HepG2 (cell line): ENCODE data around the gene INF2. TPM values are rescaled to one million over a fixed set of nuclear protein-coding genes. Genes with fewer than 3 reads are reported as not detected.

Source experiments
- ATAC-seq: fragments of 200-7000 bp; cut with Tn5 transposase; 3 replicates; pipeline ENCODE4 v1.9.1; 2020; ENCODE audit warnings: mild to moderate bottlenecking, moderate library complexity
- BruUV-seq: library from RNA; stranded (reverse); fragments of 400-500 nt; replicated peaks from 2 replicates; lab custom pipeline; 2021; lab: Mats Ljungman, UMichigan
- CTCF ChIA-PET: fragments of 300-600 bp; formaldehyde crosslinking; extraction: SDS; loops from one replicate; lab custom pipeline; 2021; ENCODE audit warnings: low total read pairs, inconsistent platforms, low intra/inter-chr PET ratio; lab: Yijun Ruan, JAX
- POLR2A ChIA-PET: fragments of 350-600 bp; sonication (Branson Sonifier 250); formaldehyde crosslinking; loops from one replicate; lab custom pipeline; 2020; ENCODE audit warnings: antibody characterized with exemption, inconsistent platforms; lab: Yijun Ruan, JAX
- DNase-seq: peaks from one replicate; pipeline ENCODE4 v3.0.0-alpha.2; 2015; ENCODE audit warnings: low spot score
- FAIRE-seq: peaks from 3 replicates; lab custom pipeline; 2011; peaks lifted over from hg19 to GRCh38; lab: Jason Lieb, UNC
- H2AFZ ChIP-seq: one replicate; pipeline ENCODE4 v1.6.1; 2011; ENCODE audit warnings: low read length, inconsistent platforms
- H3K27ac ChIP-seq: fragments of 300-600 bp; 3 replicates; pipeline ENCODE4 v1.8.0; 2011; ENCODE audit warnings: mixed run types, mild to moderate bottlenecking, mixed read lengths, low read length, inconsistent platforms; ENCODE audit not compliant: insufficient read depth; ENCODE audit errors: extremely low read length
- H3K27me3 ChIP-seq, 2 experiments: fragments of 200-600 bp in 1 of 2; 2 replicates in 1 of 2; 3 replicates in 1 of 2; pipeline versions ENCODE4 v1.6.0 to v1.8.0; 2011; ENCODE audit warnings: low read length in 2 of 2, mild to moderate bottlenecking in 2 of 2, moderate library complexity in 2 of 2, inconsistent platforms in 1 of 2; ENCODE audit not compliant: insufficient read depth in 2 of 2, control insufficient read depth in 1 of 2
- H3K36me3 ChIP-seq, 2 experiments: fragments of 200-600 bp in 1 of 2; replicated peaks in 1 of 2; 2 replicates in 1 of 2; 3 replicates in 1 of 2; pipeline versions ENCODE4 v1.5.1 to v1.8.0; 2011; ENCODE audit warnings: low read length in 2 of 2, inconsistent platforms in 1 of 2; ENCODE audit not compliant: insufficient read depth in 2 of 2, control insufficient read depth in 1 of 2
- H3K4me1 ChIP-seq: 2 replicates; pipeline ENCODE4 v1.5.1; 2012; ENCODE audit warnings: low read length, inconsistent platforms; ENCODE audit not compliant: insufficient read depth
- H3K4me2 ChIP-seq: 2 replicates; pipeline ENCODE4 v1.6.0; 2011; ENCODE audit warnings: low read depth, low read length, inconsistent platforms
- H3K4me3 ChIP-seq, 3 experiments: fragments of 200-600 bp in 1 of 3; sonication (generic), shearing (Covaris generic) in 1 of 3; replicated peaks in 1 of 3; 2 replicates each; pipeline ENCODE4 v1.5.1; 2011 to 2016; ENCODE audit warnings: low read length in 3 of 3, inconsistent platforms in 2 of 3, low read depth in 2 of 3, mild to moderate bottlenecking in 2 of 3, control low read depth in 1 of 3, mixed read lengths in 1 of 3; ENCODE audit not compliant: insufficient read depth in 1 of 3
- H3K79me2 ChIP-seq: one replicate; pipeline ENCODE4 v1.6.1; 2011; ENCODE audit warnings: low read length, inconsistent platforms; ENCODE audit not compliant: insufficient read depth
- H3K9ac ChIP-seq: 2 replicates; pipeline ENCODE4 v1.6.0; 2011; ENCODE audit warnings: mild to moderate bottlenecking, low read depth, low read length, inconsistent platforms; ENCODE audit not compliant: insufficient read depth
- H3K9me3 ChIP-seq: 2 replicates; pipeline ENCODE4 v1.5.1; 2012; ENCODE audit warnings: mild to moderate bottlenecking, low read length
- H4K20me1 ChIP-seq: 2 replicates; pipeline ENCODE4 v1.6.0; 2011; ENCODE audit warnings: inconsistent platforms, mild to moderate bottlenecking, low read length, moderate library complexity; ENCODE audit not compliant: insufficient read depth
- CENPBD1 ChIP-seq: sonication (generic); formaldehyde crosslinking; IDR thresholded peaks from 2 replicates; pipeline ENCODE4 v1.8.0; 2022; ENCODE audit warnings: missing genetic modification reagents, low read depth, mild to moderate bottlenecking, borderline replicate concordance
- DNMT1 ChIP-seq: sonication (generic); formaldehyde crosslinking; IDR thresholded peaks from 2 replicates; pipeline ENCODE4 v1.5.1; 2020; ENCODE audit warnings: mild to moderate bottlenecking, missing genetic modification reagents
- FOXA3 ChIP-seq: IDR thresholded peaks from 2 replicates; pipeline ENCODE4 v1.6.1; 2016; ENCODE audit warnings: missing genetic modification reagents, missing compliant biosample characterization
- FOXK1 ChIP-seq: sonication (generic); formaldehyde crosslinking; IDR thresholded peaks from 2 replicates; pipeline ENCODE4 v1.4.0; 2020; ENCODE audit warnings: low read depth, missing genetic modification reagents, borderline replicate concordance
- NCOA1 ChIP-seq: sonication (generic); formaldehyde crosslinking; IDR thresholded peaks from 2 replicates; pipeline ENCODE4 v1.9.0; 2021; ENCODE audit warnings: missing genetic modification reagents
- POLR2G ChIP-seq: fragments of 200-400 bp; formaldehyde crosslinking; IDR thresholded peaks from 2 replicates; pipeline ENCODE4 v1.6.1; 2018; ENCODE audit warnings: mild to moderate bottlenecking, low read depth, low read length, moderate library complexity
- SMAD9 ChIP-seq: sonication (generic); formaldehyde crosslinking; IDR thresholded peaks from 2 replicates; pipeline ENCODE4 v1.5.1; 2020; ENCODE audit warnings: mild to moderate bottlenecking, missing genetic modification reagents
- SMYD3 ChIP-seq: sonication (generic); formaldehyde crosslinking; IDR thresholded peaks from 2 replicates; pipeline ENCODE4 v1.8.1; 2023; ENCODE audit warnings: mild to moderate bottlenecking, missing genetic modification reagents
- TOPORS ChIP-seq: sonication (generic); formaldehyde crosslinking; IDR thresholded peaks from 2 replicates; pipeline ENCODE4 v1.8.0; 2023; ENCODE audit warnings: mild to moderate bottlenecking, missing genetic modification reagents
- ZFP41 ChIP-seq: sonication (generic); formaldehyde crosslinking; IDR thresholded peaks from 2 replicates; pipeline ENCODE4 v1.4.0; 2020; ENCODE audit warnings: mild to moderate bottlenecking, missing genetic modification reagents, borderline replicate concordance
- WGBS: methylation state at CpG from one replicate; pipeline ENCODE4 v1.1.6; 2017; ENCODE audit warnings: low lambda C conversion rate; 5-methylcytosine and 5-hydroxymethylcytosine counted together
- in situ Hi-C: cut with HindIII; loops from 2 replicates; pipeline ENCODE4 v1.10.0; 2017; ENCODE audit warnings: low pct_unique_long_range_greater_than_20kb; ENCODE audit not compliant: extremely low pct_ligation_motif_present
- intact Hi-C: fragments of 100-400 bp; cut with micrococcal nuclease; formaldehyde crosslinking; loops from one replicate; pipeline ENCODE4 v1.10.0; 2022; ENCODE audit not compliant: unreplicated experiment
- polyA plus RNA-seq, 8 experiments: library from polyadenylated mRNA; depleted of rRNA in 3 of 8; stranded (reverse) in 7 of 8; unstranded in 1 of 8; fragments of >200 nt; fragmentation: Illumina TruSeq in 4 of 8; extraction: Trizol in 4 of 8; gene quantifications; 2 replicates each; pipeline versions ENCODE4 v1.2.1 to v1.2.3, GENCODE V29; 2011 to 2016; ENCODE audit warnings: low read depth in 4 of 8, missing spikeins in 1 of 8, mixed read lengths in 1 of 8; ENCODE audit not compliant: insufficient read depth in 1 of 8
- total RNA-seq, 5 experiments: library from RNA; depleted of rRNA; stranded (reverse); fragments of >200 nt; fragmentation: Illumina TruSeq; extraction: Trizol; gene quantifications; 2 replicates each; pipeline ENCODE4 v1.2.3, GENCODE V29; 2016; ENCODE audit warnings: low read depth in 1 of 5
- TF ChIP-seq, protein P1 (sequence below): sonication (generic); formaldehyde crosslinking; IDR thresholded peaks from 2 replicates; pipeline ENCODE4; 2020; ENCODE audit warnings: missing genetic modification reagents, mild to moderate bottlenecking, borderline replicate concordance
- TF ChIP-seq, protein P2 (sequence below): sonication (generic); formaldehyde crosslinking; IDR thresholded peaks from 2 replicates; pipeline ENCODE4 v1.4.0; 2020; ENCODE audit warnings: mild to moderate bottlenecking, missing genetic modification reagents, borderline replicate concordance

INF2 gene
- total and polyA plus RNA-seq, 2 of the 13 experiments (the other 11 are each of a cell fraction or from before 2014, with no cell fraction given): 16.4 to 26.4 TPM

DNA sequence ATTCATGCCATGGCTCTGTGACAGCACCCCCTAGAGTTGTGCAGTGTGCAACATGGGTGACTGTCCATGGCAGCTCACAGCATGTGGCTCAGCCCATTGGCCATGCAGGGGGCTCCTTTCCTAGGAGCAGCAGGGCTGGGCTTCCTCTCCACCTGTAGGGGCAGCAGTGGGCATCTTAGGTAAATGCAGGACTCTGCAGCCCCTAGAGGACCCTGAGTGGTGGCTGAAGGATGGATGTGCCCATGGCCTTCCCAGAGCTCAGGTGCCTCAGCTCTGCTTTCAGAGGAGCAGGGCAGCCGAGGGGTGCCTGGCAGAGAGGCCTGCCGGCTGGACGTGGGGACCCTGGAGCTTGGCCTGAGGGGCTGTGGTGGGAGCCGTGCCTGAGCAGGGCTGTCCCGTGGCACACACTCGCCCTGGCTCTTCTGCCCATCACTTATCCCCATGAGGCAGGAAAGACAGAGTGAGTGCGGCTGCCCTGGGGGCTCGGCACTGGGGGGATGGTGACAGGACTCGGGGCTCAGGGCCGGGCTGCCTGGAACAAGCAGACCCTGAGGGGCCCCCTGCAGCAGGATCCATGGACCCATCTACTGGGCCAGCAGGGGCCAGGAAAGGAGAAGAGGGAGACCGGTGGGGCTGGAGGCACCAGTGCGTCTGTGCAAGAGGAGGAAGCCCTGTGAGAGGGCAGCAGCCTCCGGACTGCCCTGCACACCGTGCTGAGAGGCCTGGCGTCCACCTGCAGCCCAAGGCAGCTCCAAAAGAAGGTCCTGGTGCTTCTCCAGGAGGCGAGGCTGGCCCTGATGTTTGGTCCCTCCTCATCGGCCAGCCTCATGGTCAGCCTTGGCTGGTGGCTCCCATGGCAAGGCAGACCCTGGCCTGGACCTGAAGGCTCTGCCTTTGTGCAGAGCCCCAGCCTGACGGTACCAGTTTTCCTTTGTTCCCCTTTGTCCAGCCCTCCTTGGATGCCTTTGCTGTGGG is 42.2 kb downstream of the INF2 start (continued):
- TF ChIP-seq, protein P1, sequence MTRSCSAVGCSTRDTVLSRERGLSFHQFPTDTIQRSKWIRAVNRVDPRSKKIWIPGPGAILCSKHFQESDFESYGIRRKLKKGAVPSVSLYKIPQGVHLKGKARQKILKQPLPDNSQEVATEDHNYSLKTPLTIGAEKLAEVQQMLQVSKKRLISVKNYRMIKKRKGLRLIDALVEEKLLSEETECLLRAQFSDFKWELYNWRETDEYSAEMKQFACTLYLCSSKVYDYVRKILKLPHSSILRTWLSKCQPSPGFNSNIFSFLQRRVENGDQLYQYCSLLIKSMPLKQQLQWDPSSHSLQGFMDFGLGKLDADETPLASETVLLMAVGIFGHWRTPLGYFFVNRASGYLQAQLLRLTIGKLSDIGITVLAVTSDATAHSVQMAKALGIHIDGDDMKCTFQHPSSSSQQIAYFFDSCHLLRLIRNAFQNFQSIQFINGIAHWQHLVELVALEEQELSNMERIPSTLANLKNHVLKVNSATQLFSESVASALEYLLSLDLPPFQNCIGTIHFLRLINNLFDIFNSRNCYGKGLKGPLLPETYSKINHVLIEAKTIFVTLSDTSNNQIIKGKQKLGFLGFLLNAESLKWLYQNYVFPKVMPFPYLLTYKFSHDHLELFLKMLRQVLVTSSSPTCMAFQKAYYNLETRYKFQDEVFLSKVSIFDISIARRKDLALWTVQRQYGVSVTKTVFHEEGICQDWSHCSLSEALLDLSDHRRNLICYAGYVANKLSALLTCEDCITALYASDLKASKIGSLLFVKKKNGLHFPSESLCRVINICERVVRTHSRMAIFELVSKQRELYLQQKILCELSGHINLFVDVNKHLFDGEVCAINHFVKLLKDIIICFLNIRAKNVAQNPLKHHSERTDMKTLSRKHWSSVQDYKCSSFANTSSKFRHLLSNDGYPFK (CRISPR knock-in tag): no peak
- TF ChIP-seq TOPORS (CRISPR knock-in tag): no peak
- TF ChIP-seq, all 625 proteins: peak for 35

GRCh38 chr14:104732355-104732804 is 43.0 kb downstream of the INF2 start:
- Histone ChIP-seq H3K4me1 (peaks cover 76% of the 10 kb centered on the region), H3K27ac (no peak overlapping the region), H4K20me1 (no peaks in the 10 kb centered on the region), H3K9me3 (no peaks in the 10 kb centered on the region), H3K9ac (no peak overlapping the region), H3K4me2 (no peak overlapping the region), H3K36me3 (no peaks in the 10 kb centered on the region), H3K79me2 (no peaks in the 10 kb centered on the region), H3K4me3 (no peak overlapping the region), H2AFZ (no peak overlapping the region), H3K27me3 (no peaks in the 10 kb centered on the region)
- no peak for DNase-seq
- BruUV-seq: no TSS peak
- intact Hi-C loops: no loop called here
- in situ Hi-C loops: no loop called here
- ATAC-seq: no peak
- 100% methylated on average over 1 of the region's 14 CpGs for WGBS
- FAIRE-seq: no peak
- ChIA-PET CTCF (no interaction called here), POLR2A (interaction anchor here (7.7 kb wide), 1 partner anchor 19 kb away, joined by 68 read pairs; the partner anchor contains the start of gene SIVA1)
- no peak for TF ChIP-seq FOXA3 (CRISPR knock-in tag)
- no peak for TF ChIP-seq NCOA1 (CRISPR knock-in tag)
- no peak for TF ChIP-seq SMYD3 (CRISPR knock-in tag)
- TF ChIP-seq ZFP41: no peak
- TF ChIP-seq CENPBD1 (CRISPR knock-in tag): no peak
- TF ChIP-seq DNMT1: no peak
- no peak for TF ChIP-seq FOXK1 (CRISPR knock-in tag)
- TF ChIP-seq, protein P2, sequence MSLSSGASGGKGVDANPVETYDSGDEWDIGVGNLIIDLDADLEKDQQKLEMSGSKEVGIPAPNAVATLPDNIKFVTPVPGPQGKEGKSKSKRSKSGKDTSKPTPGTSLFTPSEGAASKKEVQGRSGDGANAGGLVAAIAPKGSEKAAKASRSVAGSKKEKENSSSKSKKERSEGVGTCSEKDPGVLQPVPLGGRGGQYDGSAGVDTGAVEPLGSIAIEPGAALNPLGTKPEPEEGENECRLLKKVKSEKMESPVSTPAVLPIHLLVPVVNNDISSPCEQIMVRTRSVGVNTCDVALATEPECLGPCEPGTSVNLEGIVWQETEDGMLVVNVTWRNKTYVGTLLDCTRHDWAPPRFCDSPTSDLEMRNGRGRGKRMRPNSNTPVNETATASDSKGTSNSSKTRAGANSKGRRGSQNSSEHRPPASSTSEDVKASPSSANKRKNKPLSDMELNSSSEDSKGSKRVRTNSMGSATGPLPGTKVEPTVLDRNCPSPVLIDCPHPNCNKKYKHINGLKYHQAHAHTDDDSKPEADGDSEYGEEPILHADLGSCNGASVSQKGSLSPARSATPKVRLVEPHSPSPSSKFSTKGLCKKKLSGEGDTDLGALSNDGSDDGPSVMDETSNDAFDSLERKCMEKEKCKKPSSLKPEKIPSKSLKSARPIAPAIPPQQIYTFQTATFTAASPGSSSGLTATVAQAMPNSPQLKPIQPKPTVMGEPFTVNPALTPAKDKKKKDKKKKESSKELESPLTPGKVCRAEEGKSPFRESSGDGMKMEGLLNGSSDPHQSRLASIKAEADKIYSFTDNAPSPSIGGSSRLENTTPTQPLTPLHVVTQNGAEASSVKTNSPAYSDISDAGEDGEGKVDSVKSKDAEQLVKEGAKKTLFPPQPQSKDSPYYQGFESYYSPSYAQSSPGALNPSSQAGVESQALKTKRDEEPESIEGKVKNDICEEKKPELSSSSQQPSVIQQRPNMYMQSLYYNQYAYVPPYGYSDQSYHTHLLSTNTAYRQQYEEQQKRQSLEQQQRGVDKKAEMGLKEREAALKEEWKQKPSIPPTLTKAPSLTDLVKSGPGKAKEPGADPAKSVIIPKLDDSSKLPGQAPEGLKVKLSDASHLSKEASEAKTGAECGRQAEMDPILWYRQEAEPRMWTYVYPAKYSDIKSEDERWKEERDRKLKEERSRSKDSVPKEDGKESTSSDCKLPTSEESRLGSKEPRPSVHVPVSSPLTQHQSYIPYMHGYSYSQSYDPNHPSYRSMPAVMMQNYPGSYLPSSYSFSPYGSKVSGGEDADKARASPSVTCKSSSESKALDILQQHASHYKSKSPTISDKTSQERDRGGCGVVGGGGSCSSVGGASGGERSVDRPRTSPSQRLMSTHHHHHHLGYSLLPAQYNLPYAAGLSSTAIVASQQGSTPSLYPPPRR (CRISPR knock-in tag): no peak
- no peak for TF ChIP-seq POLR2G
- TF ChIP-seq SMAD9 (CRISPR knock-in tag): no peak
